Skeletal muscle tissue (tissue), 4 donors: Measurements from ENCODE around the gene ABL1. TPM values are rescaled to one million over a fixed set of nuclear protein-coding genes. Genes with fewer than 3 reads are reported as not detected.
"Not testable (repeated sequence)": the region's sequence is repeated elsewhere in the genome, so short reads cannot be mapped to it uniquely, and the experiment has no call there.

Experiments used
- H3K27ac ChIP-seq: one replicate; pipeline ENCODE4 v1.7.0; 2013; ENCODE audit warnings: mild to moderate bottlenecking, low read depth, low read length, inconsistent platforms
- H3K27me3 ChIP-seq, 3 donors: one replicate each; pipeline ENCODE4 v1.7.0; 2013; ENCODE audit warnings: low read length in 3 of 3; ENCODE audit not compliant: control insufficient read depth in 3 of 3, insufficient read depth in 3 of 3
- H3K36me3 ChIP-seq, 3 donors: one replicate each; pipeline ENCODE4 v1.7.0; 2013; ENCODE audit warnings: low read length in 3 of 3; ENCODE audit not compliant: control insufficient read depth in 3 of 3, insufficient read depth in 3 of 3
- H3K4me1 ChIP-seq, 3 donors: one replicate each; pipeline ENCODE4 v1.7.0; 2013; ENCODE audit warnings: low read length in 3 of 3, mild to moderate bottlenecking in 3 of 3; ENCODE audit not compliant: control insufficient read depth in 3 of 3, insufficient read depth in 3 of 3
- H3K4me3 ChIP-seq, 3 donors: one replicate each; pipeline ENCODE4 v1.7.0; 2013; ENCODE audit warnings: low read length in 3 of 3
- H3K9ac ChIP-seq, 3 donors: one replicate each; pipeline ENCODE4 v1.7.0; 2013; ENCODE audit warnings: low read length in 3 of 3, mild to moderate bottlenecking in 3 of 3, moderate library complexity in 2 of 3, low read depth in 1 of 3
- H3K9me3 ChIP-seq, 3 donors: one replicate each; pipeline ENCODE4 v1.7.0; 2013; ENCODE audit warnings: low read length in 3 of 3; ENCODE audit not compliant: control insufficient read depth in 3 of 3
- total RNA-seq: library from RNA; depleted of rRNA; stranded (reverse); fragments of >200 nt; gene quantifications from one replicate; pipeline ENCODE4 v1.2.3, GENCODE V29; 2014
- donor health status: Osteomylitis.

ABL1 gene
- total RNA-seq, 1 donor from 2014 or later = 27.7 TPM

DNA sequence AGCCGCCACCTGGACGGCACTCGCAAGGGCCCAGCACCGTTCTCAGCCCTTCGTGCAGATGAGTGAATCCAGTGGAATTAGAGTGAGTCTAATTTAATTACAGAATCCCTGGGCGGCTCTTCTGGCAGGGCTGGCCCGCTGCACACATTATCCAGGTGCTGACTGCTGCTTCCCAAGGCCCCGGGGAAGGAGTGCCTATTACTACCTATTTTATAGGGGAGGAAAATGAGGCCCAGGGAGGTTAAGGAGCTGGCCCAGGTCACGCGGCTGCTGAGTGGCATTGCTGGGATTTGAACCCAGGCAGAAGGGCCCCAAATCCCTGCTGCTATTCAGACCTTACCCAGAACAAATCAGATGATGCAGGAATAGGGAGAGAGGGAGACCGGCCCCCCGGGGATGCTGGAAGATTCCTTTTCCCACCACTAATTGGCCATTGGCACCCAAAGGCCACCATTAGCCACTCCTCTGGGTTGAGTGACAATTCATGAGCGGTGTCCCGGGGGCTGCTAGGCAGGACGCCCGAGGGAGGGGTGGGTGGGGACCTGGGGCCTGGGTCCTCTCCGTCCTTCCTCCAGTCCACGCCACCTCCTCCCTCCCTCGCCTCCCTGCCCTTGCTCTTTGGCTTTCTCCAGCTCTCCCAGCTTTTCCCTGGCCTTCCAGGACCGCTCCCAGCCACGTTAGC lies 71.8 kb downstream of the ABL1 start:
- no peak overlapping the region for H3K9ac ChIP-seq
- H3K27me3 ChIP-seq = peaks cover 29 to 61% (median 43%) of the 10 kb centered on the region in 3 donors
- H3K27ac ChIP-seq = no peak overlapping the region
- no peak overlapping the region for H3K4me3 ChIP-seq
- no peaks in the 10 kb centered on the region for H3K9me3 ChIP-seq
- H3K4me1 ChIP-seq = no peaks in the 10 kb centered on the region
- H3K36me3 ChIP-seq = no peaks in the 10 kb centered on the region

DNA sequence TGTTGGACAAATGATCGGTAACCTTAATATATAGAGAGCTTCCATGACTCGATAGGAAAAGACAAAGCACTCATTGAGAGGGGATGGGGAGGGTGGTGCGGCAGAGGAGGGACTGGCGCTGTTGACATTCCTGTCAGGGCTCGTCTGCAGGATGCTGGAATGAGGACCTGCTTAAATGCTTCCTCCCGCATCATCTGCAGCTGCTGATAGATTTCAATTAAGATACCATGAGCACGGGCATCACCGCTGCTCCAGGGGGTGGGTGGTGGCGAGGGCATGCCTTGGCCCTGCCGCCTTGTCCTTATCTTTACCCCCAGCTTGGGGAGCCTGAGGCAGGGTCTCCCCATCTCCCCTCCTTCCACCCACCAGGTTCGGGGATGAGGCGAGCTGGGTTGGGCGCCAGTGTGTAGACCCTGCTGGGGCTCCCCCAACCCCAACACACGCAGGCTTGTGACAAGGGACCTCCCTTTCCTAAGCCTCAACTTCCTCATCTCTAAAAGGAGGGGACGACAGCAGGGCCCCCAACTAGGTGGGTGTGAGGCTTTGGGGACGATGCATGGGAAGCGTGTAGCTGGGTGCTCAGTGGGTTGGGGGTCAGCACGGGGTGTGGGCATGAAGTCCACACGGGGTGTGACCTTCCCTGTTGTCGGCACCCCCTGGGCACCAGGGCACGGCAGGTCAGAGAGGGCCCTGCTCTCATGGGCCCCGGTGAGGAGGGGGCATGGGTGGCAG lies 73.3 kb downstream of the ABL1 start:
- Histone ChIP-seq H3K36me3 (no peaks in the 10 kb centered on the region), H3K4me3 (no peak overlapping the region), H3K27ac (no peak overlapping the region), H3K9me3 (no peaks in the 10 kb centered on the region), H3K4me1 (peaks cover 0 to 2% (median 0%) of the 10 kb centered on the region in 3 donors), H3K9ac (no peak overlapping the region), H3K27me3 (peaks cover 17 to 50% (median 32%) of the 10 kb centered on the region in 3 donors)

DNA sequence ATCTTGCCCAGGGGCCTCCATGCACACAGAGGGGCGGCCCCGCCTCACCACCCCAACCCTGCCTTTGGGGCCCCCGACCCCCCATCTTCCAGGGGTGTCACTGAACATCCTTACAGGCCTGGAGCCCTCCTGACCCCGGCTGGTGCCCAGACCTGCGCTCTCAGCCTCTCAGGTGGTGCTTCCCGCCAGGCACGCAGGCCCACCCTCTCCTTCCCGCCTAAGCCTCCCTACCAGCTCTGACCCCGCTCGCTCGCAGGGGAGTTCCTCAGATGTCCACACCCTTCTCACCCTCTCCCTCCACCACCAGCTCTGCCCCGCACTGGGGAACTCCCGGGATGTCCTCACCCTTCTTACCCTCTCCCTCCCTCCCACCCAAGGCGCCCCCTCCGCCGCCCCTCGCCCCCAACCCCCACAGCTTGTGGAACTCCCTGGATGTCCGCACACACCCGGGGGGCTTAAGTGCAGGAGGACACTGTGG lies 73.9 kb downstream of the ABL1 start:
- Histone ChIP-seq H3K27ac (no peak overlapping the region), H3K9ac (no peak overlapping the region), H3K4me3 (no peak overlapping the region), H3K27me3 (peaks cover 16 to 50% (median 33%) of the 10 kb centered on the region in 3 donors), H3K9me3 (no peaks in the 10 kb centered on the region), H3K36me3 (no peaks in the 10 kb centered on the region), H3K4me1 (peaks cover 0 to 4% (median 0%) of the 10 kb centered on the region in 3 donors)

DNA sequence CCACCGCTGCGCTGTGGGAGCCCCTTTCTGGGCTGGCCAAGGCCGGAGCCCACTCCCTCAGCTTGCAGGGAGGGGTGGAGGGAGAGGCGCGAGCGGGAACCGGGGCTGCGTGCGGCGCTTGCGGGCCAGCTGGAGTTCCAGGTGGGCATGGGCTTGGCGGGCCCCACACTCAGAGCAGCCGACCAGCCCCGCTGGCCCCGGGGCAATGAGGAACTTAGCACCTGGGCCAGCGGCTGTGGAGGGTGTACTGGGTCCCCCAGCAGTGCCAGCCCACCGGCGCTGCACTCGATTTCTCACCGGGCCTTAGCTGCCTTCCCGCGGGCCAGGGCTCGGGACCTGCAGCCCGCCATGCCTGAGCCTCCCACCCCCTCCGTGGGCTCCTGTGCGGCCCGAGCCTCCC lies 75.0 kb downstream of the ABL1 start:
- not testable (repeated sequence) for H3K9me3 ChIP-seq, H3K4me3 ChIP-seq, H3K4me1 ChIP-seq, H3K36me3 ChIP-seq, H3K9ac ChIP-seq, H3K27ac ChIP-seq
- H3K27me3 ChIP-seq = peaks cover 19 to 55% (median 40%) of the 10 kb centered on the region in 3 donors

DNA sequence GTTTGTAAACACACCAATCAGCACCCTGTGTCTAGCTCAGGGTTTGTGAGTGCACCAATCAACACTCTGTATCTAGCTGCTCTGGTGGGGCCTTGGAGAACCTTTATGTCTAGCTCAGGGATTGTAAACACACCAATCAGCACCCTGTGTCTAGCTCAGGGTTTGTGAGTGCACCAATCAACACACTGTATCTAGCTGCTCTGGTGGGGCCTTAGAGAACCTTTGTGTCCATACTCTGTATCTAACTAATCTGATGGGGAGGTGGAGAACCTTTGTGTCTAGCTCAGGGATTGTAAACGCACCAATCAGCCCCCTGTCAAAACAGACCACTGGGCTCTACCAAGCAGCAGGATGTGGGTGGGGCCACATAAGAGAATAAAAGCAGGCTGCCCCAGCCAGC lies 75.6 kb downstream of the ABL1 start:
- not testable (repeated sequence) for H3K4me1 ChIP-seq, H3K36me3 ChIP-seq, H3K9ac ChIP-seq, H3K27ac ChIP-seq, H3K4me3 ChIP-seq, H3K9me3 ChIP-seq
- H3K27me3 ChIP-seq = peaks cover 19 to 52% (median 38%) of the 10 kb centered on the region in 3 donors

DNA sequence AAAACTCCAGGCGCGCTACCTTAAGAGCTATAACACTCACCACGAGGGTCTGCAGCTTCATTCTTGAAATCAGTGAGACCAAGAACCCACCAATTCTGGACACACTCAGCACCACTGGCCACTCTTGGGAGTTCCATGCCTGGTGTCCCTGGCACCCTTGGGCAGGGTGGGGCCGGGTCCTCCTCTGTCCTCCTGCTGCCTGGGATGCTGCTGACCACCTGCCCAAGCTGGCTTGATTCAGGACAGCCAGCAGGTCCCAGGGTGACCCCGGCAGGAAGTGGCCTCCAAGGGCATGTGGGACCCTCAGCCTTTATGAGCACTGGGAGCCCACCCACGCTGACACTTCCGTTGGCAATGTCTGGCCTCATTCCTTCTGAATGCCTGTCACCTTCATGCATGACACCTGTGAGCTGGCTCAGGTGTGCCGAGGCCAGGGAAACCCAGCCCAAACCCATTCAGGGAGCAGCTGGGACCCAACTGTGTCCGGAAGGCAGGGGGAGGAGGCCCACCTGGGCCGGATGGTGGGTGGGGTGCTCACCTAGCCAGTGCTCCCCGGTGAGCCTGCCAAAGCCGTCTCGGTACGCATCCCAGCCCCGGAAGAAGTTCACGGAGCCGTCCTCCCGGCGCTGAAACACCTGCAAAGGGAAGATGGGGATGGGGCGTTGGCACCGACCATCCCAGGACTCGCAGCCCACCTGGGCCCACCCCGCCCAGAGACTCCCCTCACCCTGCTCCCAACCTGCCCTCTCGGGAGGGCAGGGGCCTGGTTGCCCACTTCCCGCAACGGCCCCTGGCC lies 76.4 kb downstream of the ABL1 start:
- Histone ChIP-seq H3K27me3 (peaks cover 26 to 50% (median 42%) of the 10 kb centered on the region in 3 donors), H3K4me3 (no peak overlapping the region), H3K9me3 (no peaks in the 10 kb centered on the region), H3K4me1 (peaks cover 0 to 4% (median 2%) of the 10 kb centered on the region in 3 donors), H3K27ac (no peak overlapping the region), H3K9ac (no peak overlapping the region), H3K36me3 (no peaks in the 10 kb centered on the region)

DNA sequence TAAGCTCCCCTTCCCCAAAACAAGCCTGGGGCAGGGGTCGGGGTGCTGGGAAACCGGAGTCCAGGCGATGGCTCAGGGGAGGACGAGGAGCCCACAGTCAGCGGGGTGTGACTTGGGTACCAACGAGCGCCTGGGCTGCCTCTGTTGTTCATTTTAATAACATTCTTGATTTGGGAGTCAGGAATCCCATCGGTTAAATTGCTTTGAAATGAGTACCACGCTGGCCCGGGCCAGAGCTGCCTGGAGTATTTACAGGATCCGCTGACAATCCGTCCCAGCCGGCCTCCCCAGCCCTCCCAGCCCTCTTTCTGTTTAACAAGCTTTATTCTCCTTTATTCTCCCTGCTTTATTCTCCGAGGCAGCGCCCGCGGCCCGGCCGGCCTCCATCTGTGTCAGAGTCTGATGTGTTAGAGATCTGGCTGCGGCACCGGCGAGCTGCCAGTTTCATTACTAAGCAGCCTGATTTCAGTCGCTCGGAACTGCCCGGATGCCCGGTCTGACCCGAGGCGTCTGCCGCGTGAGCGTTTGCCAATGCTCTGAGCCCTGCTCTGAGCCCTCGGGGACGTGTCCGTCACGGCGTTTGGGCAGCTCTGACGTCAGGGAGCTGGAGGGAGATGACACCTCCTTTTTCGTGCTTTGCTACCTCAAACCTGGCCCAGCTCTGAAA lies 78.0 kb downstream of the ABL1 start:
- no peak overlapping the region for H3K27ac ChIP-seq
- H3K9me3 ChIP-seq = no peaks in the 10 kb centered on the region
- H3K4me1 ChIP-seq = peaks cover 0 to 4% (median 2%) of the 10 kb centered on the region in 3 donors
- no peaks in the 10 kb centered on the region for H3K36me3 ChIP-seq
- peak overlapping the region in 2 of 3 donors; percentile 45 to 57 for H3K9ac ChIP-seq
- H3K4me3 ChIP-seq = peak overlapping the region in 2 of 3 donors; percentile 33 to 54
- H3K27me3 ChIP-seq = peaks cover 37 to 55% (median 55%) of the 10 kb centered on the region in 3 donors

DNA sequence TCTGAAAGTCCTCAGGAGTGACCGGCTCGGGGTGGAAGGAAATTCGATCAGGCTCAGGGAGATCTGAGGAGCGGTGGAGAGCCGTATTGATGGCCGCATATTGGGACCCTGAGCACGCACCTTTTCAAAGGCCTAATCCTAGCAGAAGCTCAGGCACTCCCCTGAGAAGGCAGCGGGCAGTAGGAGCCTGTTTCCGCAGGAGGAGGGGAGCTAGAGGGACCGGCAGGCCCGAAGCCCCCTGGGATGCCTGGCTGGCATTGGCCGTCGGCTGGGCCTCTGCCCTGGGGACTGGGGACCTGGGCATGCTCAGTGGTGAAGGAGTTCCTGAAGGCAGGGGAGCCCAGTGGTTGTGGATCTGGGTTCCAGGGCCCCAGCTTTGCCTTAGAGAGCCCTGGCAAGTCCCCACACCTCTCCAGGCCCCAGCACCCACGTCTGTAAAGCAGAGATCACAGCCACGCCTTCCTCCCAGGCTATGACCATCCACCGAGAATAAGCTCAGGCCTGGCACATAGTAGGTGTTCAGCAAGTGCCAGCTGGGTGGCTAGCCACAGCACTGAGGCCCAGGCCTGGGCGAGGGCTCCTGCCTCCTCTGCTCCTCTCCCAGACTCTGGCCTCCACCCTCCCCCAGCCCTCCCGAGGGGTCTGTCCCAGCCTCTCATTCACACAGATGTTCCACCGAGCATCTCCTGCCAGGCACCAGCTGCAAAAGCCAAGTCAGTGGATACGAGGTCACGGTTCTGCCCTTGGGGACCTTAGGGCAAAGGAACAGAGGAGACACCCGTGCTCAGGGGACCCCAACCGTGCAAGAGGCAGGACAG lies 78.8 kb downstream of the ABL1 start:
- H3K4me3 ChIP-seq = peak overlapping the region in 1 of 3 donors; percentile 54

More for the DNA sequence above, 78.8 kb downstream of the ABL1 start:
- Histone ChIP-seq H3K9ac (peak overlapping the region in 2 of 3 donors; percentile 45 to 57), H3K36me3 (no peaks in the 10 kb centered on the region), H3K27ac (no peak overlapping the region), H3K27me3 (peaks cover 44 to 56% (median 53%) of the 10 kb centered on the region in 3 donors), H3K4me1 (peaks cover 0 to 4% (median 2%) of the 10 kb centered on the region in 3 donors), H3K9me3 (no peaks in the 10 kb centered on the region)
